Stimulated activated CD4-positive, alpha-beta T cell treated with anti-CD3 and anti-CD28 coated beads, Interleukin-4, amount 100 ng/mL, for 48 hours (primary cell): ENCODE measurements around the gene SLBP.

ENCODE experiments used
- DNase-seq, 2 donors: peaks; one replicate each; pipeline ENCODE4 v3.0.0-alpha.2; 2020; ENCODE audit warnings: low read depth in 2 of 2

Gene SLBP

GRCh38 chr4:1655081-1655480, 57.0 kb downstream of the SLBP start:
- DNase-seq, result no peak

DNA sequence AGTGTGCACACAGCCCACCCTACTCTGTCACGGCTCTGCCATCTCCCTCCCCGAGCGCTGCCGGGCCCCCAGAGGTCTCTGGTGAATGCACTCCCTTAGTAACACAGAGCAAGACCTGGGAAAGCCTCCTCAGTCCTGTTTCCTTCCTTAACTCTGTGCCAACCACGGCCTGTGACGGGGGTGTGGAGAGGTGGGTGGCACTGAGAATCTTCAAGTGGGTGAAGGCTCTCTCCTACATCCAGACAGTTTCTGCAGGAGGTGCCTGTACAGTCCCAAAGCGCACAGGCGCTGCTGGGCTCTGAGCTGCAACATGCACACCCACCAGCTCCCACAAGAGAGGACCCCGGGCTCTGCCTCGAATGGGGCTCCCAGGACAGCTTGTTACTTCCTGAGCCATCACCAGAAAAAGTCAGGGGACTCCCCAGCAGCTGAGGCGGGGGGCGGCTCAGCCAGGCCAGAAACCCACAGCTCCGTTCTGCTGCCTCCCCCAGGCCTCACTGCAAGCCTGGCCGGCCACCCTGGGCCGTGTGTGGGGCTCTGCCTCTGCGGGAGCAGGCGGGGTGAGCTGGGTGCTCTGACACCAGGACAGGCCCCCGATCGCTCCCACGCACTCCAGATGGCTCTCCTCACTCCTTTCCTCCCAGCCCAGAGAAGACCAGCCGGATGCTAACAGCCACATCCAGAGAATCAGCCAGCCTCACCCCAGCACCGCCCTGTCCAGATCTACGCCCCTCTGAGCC, 57.7 kb downstream of the SLBP start:
- no peak for DNase-seq

GRCh38 chr4:1653776-1654175, 58.3 kb downstream of the SLBP start:
- DNase-seq, result no peak

DNA sequence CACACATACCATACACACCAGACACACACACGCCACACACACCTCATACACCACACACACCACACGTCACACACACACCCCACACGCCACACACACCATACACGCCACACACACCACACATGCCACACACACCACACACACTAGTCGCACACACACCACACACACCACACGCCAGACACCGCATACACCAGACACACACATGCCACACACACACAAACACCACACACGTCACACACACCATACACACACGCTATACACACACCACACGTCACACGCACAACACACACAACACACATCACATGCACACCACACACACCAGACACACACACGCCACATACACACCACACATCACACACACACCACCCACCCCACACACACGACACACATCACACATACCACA, 60.0 kb downstream of the SLBP start:
- DNase-seq, result no peak

DNA sequence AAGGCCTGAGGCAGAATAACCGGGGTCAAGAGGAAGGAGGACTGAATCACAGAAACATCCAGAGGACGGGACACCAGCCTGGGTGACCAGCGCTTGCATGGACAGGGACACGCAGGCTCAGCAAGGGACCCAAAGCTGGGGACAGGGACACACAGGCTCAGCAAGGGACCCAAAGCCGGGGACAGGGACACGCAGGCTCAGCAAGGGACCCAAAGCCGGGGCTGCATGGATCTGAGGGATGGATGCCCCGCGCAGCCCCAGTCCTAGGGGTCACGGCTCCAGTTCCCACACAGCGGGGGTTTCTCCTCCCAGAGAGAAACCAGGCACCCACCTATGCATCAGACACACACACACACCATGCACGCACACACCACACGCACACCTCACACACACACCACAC, 60.5 kb downstream of the SLBP start:
- no peak for DNase-seq

DNA sequence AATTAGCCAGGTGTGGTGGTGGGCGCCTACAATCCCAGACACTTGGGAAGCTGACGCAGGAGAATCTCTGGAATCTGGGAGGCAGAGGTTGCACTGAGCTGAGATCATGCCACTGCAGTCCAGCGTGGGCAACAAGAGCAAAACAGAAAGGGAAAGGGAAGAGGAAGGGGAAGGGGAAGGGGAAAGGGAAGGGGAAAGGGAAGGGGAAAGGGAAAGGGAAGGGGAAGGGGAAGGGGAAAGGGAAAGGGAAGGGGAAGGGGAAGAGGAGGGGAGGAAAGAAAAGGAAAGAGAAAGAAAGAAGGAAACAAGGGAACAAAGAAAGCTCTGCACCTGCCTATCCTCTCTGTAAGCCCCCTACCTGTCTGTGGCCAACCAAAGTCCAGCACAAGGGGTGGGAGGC, 63.2 kb downstream of the SLBP start:
- no peak for DNase-seq

GRCh38 chr4:1647432-1647831, 64.7 kb downstream of the SLBP start:
- no peak for DNase-seq

- DNase-seq, result no peak
These were observed 65.4 kb downstream of the SLBP start for GRCh38 chr4:1646690-1647089.

GRCh38 chr4:1644891-1645657, 67.0 kb downstream of the SLBP start:
- no peak for DNase-seq

- no peak for DNase-seq
These were observed 68.0 kb downstream of the SLBP start for GRCh38 chr4:1643971-1644735.
